Esophagus muscularis mucosa (tissue), 4 donors: ENCODE results near the gene AK4.

ENCODE experiments used
- CTCF ChIP-seq, 3 experiments: fragments of 200-600 bp in 2 of 3; fragments of 450-650 bp in 1 of 3; sonication (generic) in 2 of 3; IDR thresholded peaks; one replicate each; pipeline ENCODE4 v1.5.1; 2017 to 2019; ENCODE audit warnings: antibody characterized with exemption in 3 of 3, mild to moderate bottlenecking in 2 of 3, moderate library complexity in 1 of 3
- EP300 ChIP-seq: sonication (generic); formaldehyde crosslinking; IDR thresholded peaks from one replicate; pipeline ENCODE4 v1.6.1; 2017; ENCODE audit warnings: antibody characterized with exemption
- POLR2A ChIP-seq: fragments of 450-650 bp; IDR thresholded peaks from one replicate; pipeline ENCODE4 v1.6.1; 2017; ENCODE audit warnings: antibody characterized with exemption, moderate library complexity, mild to moderate bottlenecking, low read depth
- POLR2AphosphoS5 ChIP-seq, 2 donors: sonication (generic); formaldehyde crosslinking; IDR thresholded peaks; one replicate each; pipeline ENCODE4 v1.6.1; 2017; ENCODE audit warnings: antibody characterized with exemption in 2 of 2

DNA sequence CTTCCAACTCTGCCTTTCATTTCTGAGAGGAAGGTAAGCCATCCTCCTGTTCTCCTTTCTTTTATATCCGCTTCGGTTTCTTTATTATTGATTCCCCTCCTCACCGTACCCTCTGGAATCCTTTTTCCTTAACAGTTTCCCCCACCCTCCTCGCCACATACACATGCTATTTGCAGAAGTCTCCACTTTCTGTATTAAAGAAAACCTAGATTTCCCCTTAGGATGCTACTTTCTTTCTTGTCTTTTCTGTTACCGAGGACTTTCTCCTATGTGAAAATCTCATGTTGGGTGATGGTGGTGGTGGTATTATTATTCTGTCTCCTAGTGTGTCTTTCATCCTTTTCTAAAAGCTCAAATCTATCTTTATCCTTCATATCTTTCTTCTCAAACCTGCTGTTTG lies 62.3 kb downstream of the AK4 start:
- TF ChIP-seq CTCF (IDR thresholded peaks at IDR 0.05) (no peak), POLR2AphosphoS5 (IDR thresholded peaks at IDR 0.05) (no peak), EP300 (no peak), POLR2A (no peak)
